Ovary (tissue), 3 donors: Measurements from ENCODE around the gene CALM1.

Experiments
- EP300 ChIP-seq: sonication (generic); formaldehyde crosslinking; IDR thresholded peaks from one replicate; pipeline ENCODE4 v1.6.1; 2017; ENCODE audit warnings: antibody characterized with exemption
- POLR2A ChIP-seq: fragments of 450-650 bp; IDR thresholded peaks from one replicate; pipeline ENCODE4 v1.6.1; 2017; ENCODE audit warnings: antibody characterized with exemption, mild to moderate bottlenecking, moderate library complexity
- TF ChIP-seq, protein P1 (sequence below), 3 donors: fragments of 450-650 bp in 2 of 3; fragments of 200-600 bp in 1 of 3; IDR thresholded peaks; one replicate each; pipeline versions ENCODE4 v1.5.1 to v1.8.0; 2016 to 2022; ENCODE audit warnings: antibody characterized with exemption in 3 of 3, mild to moderate bottlenecking in 1 of 3
- donor health status: DM: no; HTN: no; CAD: no.

GRCh38 chr14:90421001-90421631, 24.3 kb downstream of the CALM1 start:
- TF ChIP-seq POLR2A: no peak
- TF ChIP-seq, protein P1, sequence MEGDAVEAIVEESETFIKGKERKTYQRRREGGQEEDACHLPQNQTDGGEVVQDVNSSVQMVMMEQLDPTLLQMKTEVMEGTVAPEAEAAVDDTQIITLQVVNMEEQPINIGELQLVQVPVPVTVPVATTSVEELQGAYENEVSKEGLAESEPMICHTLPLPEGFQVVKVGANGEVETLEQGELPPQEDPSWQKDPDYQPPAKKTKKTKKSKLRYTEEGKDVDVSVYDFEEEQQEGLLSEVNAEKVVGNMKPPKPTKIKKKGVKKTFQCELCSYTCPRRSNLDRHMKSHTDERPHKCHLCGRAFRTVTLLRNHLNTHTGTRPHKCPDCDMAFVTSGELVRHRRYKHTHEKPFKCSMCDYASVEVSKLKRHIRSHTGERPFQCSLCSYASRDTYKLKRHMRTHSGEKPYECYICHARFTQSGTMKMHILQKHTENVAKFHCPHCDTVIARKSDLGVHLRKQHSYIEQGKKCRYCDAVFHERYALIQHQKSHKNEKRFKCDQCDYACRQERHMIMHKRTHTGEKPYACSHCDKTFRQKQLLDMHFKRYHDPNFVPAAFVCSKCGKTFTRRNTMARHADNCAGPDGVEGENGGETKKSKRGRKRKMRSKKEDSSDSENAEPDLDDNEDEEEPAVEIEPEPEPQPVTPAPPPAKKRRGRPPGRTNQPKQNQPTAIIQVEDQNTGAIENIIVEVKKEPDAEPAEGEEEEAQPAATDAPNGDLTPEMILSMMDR (IDR thresholded peaks at IDR 0.05): no peak
- TF ChIP-seq EP300: no peak
